Measurements from ENCODE around the gene OR8B8.
"Not testable (repeated sequence)": the region's sequence is repeated elsewhere in the genome, so short reads cannot be mapped to it uniquely, and the experiment has no call there.

OR8B8 gene

GRCh38 chr11:124445646-124446150 is at the start of gene OR8B8:
Gene OR8B8, minus strand, starts transcription at chr11:124445696. Its CDS starts 4,611 bp downstream, at chr11:124441085.
- DNase-seq: no peak

- DNase-seq: no peak
Measured at GRCh38 chr11:124493016-124493655, 47.6 kb upstream of the OR8B8 start.

GRCh38 chr11:124483422-124483821 is 37.9 kb upstream of the OR8B8 start:
- DNase-seq: no peak

- DNase-seq: no peak
Measured at GRCh38 chr11:124482362-124483147, 37.1 kb upstream of the OR8B8 start.

GRCh38 chr11:124481365-124482323 is 36.1 kb upstream of the OR8B8 start:
- DNase-seq: no peak

- DNase-seq: no peak
Measured at GRCh38 chr11:124479561-124479960, 34.1 kb upstream of the OR8B8 start.

- no peak for DNase-seq
Measured at GRCh38 chr11:124475265-124475664, 29.8 kb upstream of the OR8B8 start.

- DNase-seq: no peak
Measured at GRCh38 chr11:124474779-124475178, 29.3 kb upstream of the OR8B8 start.

- DNase-seq: no peak
Measured at GRCh38 chr11:124474079-124474478, 28.6 kb upstream of the OR8B8 start.

GRCh38 chr11:124473476-124473875 is 28.0 kb upstream of the OR8B8 start:
- no peak for DNase-seq

GRCh38 chr11:124470561-124471227 is 25.2 kb upstream of the OR8B8 start:
- no peak for DNase-seq

- no peak for DNase-seq
Measured at GRCh38 chr11:124467381-124467927, 22.0 kb upstream of the OR8B8 start.

- DNase-seq: no peak
Measured at GRCh38 chr11:124465368-124465767, 19.9 kb upstream of the OR8B8 start.

GRCh38 chr11:124463990-124464389 is 18.5 kb upstream of the OR8B8 start:
- no peak for DNase-seq

GRCh38 chr11:124463324-124463723 is 17.8 kb upstream of the OR8B8 start:
- no peak for DNase-seq

- no peak for DNase-seq
Measured at GRCh38 chr11:124460459-124460858, 15.0 kb upstream of the OR8B8 start.

- not testable (repeated sequence) for DNase-seq
Measured at GRCh38 chr11:124459379-124459778, 13.9 kb upstream of the OR8B8 start.

GRCh38 chr11:124454552-124454951 is 9.1 kb upstream of the OR8B8 start:
- no peak for DNase-seq

GRCh38 chr11:124446916-124447315 is 1.4 kb upstream of the OR8B8 start:
- DNase-seq: no peak

- no peak for DNase-seq
Measured at GRCh38 chr11:124442847-124443246, 2.6 kb downstream of the OR8B8 start.

GRCh38 chr11:124442442-124442841 is 3.1 kb downstream of the OR8B8 start:
- no peak for DNase-seq

GRCh38 chr11:124441519-124441918 is 4.0 kb downstream of the OR8B8 start:
- DNase-seq: no peak
